Stimulated activated CD4-positive, alpha-beta T cell treated with anti-CD3 and anti-CD28 coated beads, Interleukin-12 subunit alpha, Interleukin-12 subunit beta, amount 100 ng/mL, for 48 hours (primary cell): ENCODE measurements around the gene BMAL2.

Source experiments
- DNase-seq, 3 donors: peaks; one replicate each; pipeline ENCODE4 v3.0.0-alpha.2; 2020; ENCODE audit warnings: low read depth in 2 of 3, low spot score in 1 of 3

BMAL2 gene, protein sequence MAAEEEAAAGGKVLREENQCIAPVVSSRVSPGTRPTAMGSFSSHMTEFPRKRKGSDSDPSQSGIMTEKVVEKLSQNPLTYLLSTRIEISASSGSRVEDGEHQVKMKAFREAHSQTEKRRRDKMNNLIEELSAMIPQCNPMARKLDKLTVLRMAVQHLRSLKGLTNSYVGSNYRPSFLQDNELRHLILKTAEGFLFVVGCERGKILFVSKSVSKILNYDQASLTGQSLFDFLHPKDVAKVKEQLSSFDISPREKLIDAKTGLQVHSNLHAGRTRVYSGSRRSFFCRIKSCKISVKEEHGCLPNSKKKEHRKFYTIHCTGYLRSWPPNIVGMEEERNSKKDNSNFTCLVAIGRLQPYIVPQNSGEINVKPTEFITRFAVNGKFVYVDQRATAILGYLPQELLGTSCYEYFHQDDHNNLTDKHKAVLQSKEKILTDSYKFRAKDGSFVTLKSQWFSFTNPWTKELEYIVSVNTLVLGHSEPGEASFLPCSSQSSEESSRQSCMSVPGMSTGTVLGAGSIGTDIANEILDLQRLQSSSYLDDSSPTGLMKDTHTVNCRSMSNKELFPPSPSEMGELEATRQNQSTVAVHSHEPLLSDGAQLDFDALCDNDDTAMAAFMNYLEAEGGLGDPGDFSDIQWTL

DNA sequence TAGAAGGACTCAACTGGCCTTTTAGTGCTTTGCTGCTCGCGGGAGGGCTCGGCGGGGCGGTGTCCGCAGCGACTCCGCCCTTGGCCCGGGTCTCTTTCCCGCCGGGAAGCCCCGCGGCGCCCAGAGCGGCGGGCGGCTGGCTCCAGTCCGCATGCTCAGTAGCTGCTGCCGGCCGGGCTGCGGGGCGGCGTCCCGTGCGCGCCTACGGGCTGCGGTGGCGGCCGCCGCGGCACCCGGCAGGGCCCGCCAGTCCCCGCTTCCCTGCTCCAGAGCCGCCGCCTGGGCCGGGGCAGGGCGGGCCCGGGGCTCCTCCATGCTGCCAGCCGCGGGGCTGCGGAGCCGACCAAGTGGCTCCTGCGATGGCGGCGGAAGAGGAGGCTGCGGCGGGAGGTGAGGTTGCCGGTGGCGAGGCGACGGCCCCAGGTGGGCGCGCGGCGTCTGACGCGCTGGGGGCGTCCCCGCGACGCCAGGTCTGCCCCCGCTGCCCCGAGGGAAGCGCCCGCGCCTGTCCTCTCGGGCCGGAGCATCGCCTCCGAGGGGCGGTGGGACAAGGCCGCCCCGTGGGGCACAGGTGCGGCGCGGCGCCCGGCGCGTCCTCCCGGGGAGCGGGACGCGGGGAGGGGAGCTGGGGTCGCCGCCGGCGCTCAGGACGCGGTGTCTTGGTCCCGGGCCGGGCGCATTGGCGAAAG is at the start of gene BMAL2:
TSS of gene BMAL2 (plus strand) at position 123 of the 689 bp plus-strand sequence. CDS start at position 360, 237 bp downstream.
- DNase-seq = peak in 1 of 3 donors; percentile 17

DNA sequence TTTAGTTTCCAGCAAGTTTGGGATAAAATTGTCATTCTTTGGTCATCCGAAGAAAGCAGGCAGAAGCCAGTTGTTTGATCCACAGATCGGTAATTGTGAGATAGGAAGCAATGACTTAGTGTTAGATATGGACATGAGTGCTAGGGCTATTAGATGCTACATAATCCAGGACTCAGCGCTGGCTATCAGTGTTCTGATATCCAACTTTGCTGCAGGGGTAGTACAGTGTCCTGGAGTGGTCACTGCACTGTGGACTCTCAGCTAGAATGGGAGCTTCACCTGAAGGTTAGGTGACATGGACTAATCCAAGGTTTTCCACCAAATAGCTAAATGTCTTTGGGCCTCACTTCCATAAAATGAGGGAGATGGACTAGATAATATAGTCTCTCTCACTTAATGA is 48.6 kb upstream of the BMAL2 start:
- DNase-seq = no peak

DNA sequence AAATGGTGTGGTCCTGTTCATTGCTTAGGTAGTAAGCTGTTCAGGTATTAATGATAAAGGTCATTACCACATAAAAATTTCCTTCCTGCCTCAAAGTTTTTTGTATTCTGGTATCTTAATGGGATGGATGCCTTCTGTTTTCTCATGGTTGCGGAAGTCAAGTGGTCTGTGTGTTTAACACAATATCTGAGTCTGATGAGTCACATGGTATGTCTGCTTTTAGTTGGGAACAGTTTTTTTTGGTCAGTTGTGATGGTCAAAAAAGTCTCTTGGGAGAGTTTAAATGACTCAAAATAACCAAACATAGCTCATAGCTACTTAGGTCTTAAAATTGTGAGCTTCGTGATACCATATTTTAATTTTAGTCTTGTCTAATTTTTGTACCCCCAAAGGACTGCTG is 47.9 kb upstream of the BMAL2 start:
- DNase-seq = no peak

DNA sequence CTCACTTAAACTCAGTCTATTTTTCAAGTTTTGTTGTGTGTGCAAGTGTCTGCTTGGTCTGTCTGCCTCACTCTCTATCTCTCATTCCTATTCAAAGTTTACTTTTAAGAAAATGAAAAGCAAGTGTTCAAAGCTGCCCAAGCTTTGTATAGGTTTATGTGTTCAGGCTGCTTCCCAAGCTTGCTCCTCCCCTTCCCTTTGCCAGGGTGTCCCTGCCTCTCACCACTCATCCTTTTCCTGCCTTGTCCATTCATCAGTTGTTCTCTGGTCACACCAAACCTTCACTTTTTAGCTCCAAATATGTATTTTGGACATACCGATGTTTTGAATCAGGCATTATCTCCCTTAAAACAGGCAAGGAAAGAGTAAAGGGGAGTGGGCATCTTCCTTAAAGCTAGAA is 47.2 kb upstream of the BMAL2 start:
- DNase-seq = no peak

DNA sequence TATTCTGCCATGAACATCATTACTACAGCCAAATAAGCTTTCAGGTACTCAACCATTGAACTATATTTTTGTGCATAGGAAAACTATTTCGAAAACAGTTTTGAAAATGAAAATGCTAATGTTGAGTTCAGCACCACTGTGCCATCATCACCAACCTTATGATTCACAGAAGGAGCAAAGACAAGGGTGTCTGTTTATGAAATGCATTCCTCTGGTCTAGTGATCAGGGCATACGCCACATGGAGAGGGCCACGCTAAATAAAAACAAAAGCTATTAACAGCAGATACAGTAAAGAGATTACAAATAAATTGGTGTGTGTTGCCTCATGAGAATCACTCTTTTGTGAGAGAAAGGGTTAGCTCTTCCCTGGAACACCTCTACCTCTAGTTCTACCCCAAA is 43.2 kb upstream of the BMAL2 start:
- no peak for DNase-seq

DNA sequence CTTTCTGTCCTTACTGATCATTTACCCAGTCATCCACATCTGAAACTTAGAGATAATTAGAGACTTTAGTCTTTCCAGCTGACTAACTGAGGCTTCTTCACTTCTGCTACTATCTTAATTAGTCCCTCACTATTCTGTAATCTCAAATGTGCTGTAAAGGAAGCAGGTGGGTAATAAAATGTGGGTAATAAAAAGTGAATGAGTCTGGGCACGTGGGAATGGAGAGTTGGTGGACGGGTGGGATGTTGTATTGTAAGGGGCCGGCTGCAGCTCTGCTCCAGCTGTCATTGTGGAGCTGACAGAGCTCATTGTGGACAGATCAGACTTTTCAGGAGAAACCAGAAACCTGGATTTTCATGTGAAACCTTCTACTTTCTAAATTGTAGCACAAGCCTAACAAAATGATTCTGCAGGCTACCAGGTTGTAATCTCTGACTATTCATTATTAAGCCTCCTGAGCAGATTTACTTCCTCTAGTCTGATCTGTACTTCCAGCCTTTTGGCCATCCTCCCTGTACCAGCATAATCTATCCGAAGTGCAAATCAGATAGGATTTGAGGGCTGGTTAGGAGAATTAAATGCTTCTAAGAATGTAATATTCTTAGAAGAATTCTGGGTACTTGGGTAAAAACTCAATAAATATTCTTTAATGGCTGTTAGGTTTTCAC is 42.0 kb upstream of the BMAL2 start:
- DNase-seq = no peak

DNA sequence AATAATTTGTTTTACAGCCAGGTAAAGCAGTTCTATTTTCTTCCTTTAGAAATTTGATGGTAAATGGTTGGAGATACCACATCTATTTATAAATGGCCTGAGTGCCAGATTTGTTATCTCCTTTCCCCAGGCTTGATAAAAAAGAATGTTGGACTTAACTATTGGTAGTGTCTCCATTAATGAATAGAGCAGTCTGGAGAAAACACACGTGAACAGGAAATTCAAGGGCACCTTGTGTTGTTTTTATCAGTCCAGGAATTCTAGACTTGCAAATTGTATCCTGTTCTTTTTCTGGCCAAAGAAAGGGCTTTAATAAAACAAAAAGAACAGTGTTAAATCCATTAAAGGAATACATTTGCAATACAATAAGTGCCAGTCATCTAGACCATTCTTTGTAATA is 40.8 kb upstream of the BMAL2 start:
- DNase-seq = no peak

DNA sequence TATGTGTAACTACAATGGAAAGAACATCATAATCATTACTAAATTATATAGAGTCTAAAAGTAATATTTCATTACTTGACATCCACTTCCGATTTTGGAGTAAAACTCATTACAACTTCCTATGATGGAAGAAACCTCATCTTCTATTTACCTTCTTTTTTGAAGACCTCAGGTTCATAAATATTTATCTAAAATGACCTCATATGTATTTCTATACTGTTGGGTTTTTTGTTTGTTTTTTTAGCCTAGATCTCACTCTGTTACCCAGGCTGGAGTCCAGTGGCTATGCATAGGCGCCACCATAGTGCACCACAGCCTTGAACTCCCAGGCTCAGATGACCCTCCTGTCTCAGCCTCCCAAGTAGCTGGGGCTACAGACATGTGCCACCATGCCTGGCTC is 39.9 kb upstream of the BMAL2 start:
- no peak for DNase-seq

DNA sequence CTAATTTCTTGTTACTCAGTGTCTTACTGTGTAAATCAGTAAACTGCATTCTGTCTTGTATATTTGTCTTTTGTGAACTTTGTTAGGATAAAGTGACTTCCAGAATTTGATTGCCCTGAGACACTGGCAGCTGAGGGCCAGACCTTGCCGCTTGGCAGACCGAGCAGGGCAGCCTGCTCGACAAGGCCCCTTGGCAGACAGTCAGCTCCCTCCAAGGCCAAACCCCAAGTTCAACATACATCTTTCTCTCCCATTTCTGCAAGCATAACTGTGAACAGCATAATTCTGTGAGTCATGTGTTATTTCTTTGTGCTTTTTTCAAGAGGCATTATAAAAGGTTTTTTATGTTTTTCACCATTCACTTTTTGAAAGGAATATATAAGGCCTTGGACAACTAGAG is 39.2 kb upstream of the BMAL2 start:
- no peak for DNase-seq

DNA sequence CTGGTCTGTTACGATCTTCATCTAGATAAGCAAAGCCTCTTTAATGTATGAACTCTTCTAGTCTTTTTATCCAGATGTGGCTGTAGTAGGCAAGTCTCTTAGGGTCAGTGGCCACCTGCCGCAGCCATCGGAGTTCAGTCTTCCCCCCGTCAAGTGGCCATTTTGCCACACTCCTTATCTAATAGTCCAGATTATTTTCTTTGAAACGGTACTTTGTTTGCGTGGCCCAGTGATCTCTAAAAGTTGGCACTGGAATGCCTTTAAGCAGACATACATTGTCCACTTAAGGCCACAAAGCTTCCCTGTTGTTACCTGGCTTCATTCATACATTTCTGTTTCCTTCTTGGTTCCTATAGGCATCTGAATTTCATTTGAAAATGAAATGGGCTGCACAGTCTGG is 36.0 kb upstream of the BMAL2 start:
- no peak for DNase-seq

DNA sequence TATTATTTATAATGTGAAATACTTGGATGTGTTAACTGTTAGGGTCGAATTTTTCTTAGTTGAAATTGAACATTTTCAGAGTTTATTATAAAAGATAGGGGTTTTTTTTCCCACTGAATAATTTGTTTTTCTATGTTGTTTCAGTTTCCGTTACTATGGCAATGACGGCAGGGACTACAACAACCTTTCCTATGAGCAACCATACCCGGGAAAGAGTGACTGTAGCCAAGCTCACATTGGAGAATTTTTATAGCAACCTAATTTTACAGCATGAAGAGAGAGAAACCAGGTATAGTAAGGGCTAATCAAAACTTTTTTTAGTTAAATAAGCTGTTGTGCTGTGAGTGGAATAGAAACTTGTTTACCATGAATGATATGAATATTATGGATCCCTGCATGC is 35.1 kb upstream of the BMAL2 start:
- no peak for DNase-seq

DNA sequence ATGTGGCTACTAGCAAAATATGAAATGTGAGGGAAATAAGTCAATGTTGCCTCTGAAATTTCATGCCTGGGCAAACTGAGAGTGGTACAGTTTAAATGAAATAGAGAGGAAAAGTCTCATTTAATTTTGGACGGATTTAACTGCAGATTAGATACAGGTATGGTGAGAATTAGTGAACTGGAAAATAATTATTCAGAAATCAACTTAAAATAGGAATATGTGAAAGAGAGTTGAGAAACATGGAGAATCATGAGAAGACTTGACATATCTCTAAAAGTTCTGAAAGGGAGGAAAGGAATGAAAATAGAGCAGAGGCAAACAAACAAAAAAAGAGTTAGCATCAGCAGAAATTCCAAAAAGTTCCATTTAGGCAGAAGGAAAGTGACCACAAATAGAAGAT is 33.5 kb upstream of the BMAL2 start:
- no peak for DNase-seq

DNA sequence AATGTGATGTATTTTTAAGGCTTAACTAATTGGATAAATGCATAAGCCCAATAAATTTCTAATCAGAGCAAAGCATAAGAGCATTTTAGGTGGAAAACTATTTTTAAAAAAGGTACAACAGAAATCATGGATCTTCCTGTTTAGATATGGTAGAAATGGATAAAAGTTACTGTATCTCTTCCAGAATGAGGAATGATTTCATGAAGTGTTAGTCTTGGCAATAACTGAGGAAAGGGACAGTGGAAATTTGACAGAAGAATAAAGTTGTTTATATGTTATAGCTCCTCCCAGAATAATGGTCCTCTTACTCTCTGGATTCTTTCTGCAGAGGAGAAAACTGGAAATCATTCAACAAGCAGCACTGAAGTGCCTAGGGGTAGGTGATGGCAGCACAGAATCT is 32.4 kb upstream of the BMAL2 start:
- DNase-seq = no peak

DNA sequence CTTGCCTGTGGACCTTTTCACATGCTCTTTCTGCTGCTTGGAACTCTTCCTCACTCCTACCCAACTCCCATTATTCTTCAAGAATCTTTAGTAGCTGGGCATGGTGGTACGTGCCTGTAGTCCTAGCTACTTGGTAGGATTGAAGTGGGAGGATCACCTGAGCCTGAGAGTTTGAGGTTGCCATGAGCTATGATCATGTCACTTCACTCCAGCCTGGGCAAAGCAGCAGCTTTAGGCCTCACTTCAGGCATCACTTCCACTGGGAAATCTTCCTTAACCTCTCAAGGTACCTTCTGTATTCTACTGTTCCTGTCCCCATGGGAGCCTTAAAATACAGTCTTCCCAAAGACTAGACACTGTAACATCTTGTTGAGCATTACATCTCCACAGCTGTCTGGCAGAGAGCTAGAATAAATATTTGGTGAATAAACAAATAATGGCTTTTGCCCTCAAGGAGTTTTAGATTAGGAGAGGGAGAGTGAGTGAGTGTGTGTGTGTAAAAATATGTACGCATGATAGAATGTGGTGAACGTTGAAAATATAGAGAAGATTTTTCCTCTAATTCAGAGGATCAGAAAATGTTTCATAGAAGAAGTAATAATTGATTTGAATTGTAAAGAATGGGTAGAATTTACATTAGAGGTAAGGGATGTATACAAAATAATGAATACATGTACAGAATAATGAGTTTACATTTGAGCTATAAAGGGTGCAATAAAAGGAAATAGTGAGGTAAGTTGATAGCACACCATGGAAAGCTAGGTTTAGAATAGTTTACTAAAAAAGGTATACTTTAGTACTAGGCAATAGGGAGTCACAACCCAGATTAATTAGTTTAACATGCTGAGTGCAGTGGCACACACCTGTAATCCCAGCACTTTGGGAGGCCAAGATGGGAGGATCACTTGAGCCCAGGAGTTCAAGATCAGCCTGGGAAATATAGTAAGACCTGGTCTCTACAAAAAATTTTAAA is 29.2 kb upstream of the BMAL2 start:
- no peak for DNase-seq

DNA sequence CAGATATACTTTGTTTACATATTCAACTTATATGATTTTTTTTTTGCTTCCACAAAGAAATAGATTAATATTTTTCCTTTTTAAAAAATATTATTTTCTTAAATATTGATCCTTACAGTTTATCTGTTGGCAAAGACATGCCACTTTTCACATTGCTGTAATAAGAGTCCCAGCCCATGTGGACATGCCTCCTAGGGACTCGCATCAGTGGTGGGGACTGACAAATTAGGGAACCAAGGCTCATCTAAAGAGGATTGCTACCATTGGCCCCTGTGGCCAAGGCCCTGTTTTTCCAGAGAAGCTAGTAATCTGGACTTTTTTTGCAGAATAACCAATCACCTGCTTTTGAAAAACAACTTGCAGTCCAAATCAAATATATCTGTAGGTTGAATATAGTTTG is 27.8 kb upstream of the BMAL2 start:
- no peak for DNase-seq

DNA sequence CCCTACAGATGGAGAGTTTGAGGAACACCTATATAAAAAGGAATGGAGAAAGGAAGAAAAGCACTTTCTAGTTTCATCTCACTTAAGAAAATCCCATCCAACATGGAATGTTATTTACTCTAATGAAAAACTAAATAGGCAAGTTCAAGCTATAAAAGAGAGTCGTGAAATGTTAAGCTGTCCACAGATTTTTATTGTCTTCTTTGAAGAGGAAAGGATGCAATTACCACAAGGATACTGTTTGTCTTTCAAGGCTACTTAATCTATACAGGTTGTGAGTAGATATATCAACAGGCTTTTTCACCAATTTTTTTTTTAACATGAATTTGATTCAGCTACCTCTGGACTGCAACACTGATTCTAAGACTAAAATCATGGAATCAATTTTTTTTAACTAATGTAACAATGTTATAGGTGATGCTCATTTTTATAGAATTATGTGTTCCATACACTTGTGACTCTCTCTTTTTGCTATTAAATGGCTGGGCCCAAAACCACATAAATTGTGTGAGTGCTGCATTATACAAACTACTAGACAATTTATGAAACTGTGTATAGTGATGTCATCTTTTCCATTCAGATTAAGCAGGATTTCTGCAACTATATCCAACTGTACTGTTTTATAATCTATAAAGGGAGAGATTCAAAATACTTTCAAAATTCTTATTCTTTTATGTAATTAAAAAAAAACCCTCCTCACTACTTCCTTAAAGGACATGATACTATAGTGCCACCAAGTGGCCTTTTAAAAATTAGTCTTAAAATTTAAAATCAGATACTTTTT is 26.8 kb upstream of the BMAL2 start:
- no peak for DNase-seq

DNA sequence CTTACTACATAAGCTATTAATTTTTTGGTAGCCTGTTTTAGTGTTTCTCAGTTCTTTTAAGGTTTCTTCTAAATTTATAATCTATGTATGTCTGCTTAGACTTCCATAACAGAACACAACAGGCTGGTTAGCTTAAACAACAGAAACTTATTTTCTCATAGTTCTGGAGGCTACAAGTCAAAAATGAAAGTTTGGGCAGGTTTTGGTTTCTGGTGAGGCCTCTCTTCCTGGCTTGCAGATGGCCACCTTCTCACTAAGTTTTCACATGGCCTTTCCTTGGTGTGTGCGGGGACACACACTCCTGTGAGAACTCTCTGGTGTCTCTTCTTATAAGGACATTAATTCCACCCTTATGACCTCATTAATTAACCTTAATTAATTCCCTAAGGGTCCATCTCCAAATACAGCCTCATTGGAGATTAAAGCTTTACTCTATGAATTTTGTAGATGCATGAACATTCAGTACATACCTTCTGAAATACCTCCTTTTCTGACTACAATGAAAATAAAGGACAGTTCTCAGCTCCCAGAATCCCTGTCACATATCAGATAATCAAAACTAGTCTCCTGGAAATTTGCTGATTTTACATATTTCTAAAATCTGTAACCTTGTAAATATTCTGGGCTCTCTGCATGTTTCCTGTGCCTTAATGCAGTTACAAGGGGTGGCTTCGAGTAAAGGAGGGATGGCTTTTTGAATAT is 23.2 kb upstream of the BMAL2 start:
- no peak for DNase-seq

DNA sequence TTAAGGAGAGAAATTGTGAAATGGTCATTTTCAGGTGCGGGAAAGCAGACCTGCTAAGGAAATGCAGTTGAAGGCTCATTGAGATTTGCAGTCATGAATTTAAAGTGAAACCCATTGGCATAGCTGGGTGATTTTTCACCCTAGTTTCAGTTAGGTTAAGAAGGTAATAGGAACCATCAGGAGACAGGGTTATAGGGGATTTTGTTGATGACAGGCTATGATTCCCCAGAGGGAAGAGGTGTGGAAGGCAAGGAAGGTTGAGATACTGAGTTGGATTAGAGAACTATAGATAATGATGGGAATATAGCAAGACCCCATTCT is 22.7 kb upstream of the BMAL2 start:
- DNase-seq = no peak

DNA sequence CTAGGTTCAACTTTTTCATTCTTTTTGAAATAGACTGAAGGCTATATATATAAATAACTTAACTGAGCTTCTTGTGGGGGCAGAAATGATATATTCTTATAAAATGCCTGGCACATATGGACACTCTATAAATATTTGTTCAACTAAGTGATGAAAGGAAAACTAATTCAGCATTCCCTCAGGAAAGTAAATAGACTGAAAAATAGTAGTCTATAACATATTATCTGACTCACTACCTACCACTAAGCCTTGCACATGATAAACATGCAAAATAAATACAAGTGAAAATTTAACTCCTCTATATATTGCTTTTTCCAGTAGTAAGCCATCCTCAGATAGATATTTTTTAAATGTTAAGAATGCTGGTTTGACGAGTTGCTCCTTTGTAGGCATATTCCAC is 15.7 kb upstream of the BMAL2 start:
- DNase-seq = no peak
